Activated CD4-positive, alpha-beta T cell treated with anti-CD3 and anti-CD28 coated beads for 36 hours (primary cell): ENCODE results near the gene XRN2. TPM values are rescaled to one million over a fixed set of nuclear protein-coding genes. Genes with fewer than 3 reads are reported as not detected.
A peak's percentile ranks its signal among the peaks of the same experiment; 100 is the strongest.
"Not testable (repeated sequence)": the region's sequence is repeated elsewhere in the genome, so short reads cannot be mapped to it uniquely, and the experiment has no call there.

Experiments used
- ATAC-seq: fragments of 200-7000 bp; cut with Tn5 transposase; one replicate; pipeline ENCODE4 v1.10.0; 2021; ENCODE audit warnings: mild to moderate bottlenecking, moderate library complexity
- CTCF ChIA-PET: fragments of 350-600 bp; sonication (Branson Sonifier 250); formaldehyde crosslinking; loops from one replicate; lab custom pipeline; 2021; ENCODE audit warnings: antibody characterized with exemption; lab: Charles Lee
- POLR2A ChIA-PET: fragments of 350-600 bp; sonication (Branson Sonifier 250); formaldehyde crosslinking; loops from one replicate; lab custom pipeline; 2021; ENCODE audit warnings: antibody characterized with exemption, inconsistent platforms; lab: Charles Lee
- DNase-seq: peaks from one replicate; pipeline ENCODE4 v3.0.0-alpha.2; 2020
- H3K27ac Mint-ChIP-seq: one replicate; pipeline ENCODE4 v1.8.0; 2021; ENCODE audit warnings: mixed read lengths
- H3K27me3 Mint-ChIP-seq: one replicate; pipeline ENCODE4 v1.8.0; 2021; ENCODE audit warnings: mixed read lengths
- H3K36me3 Mint-ChIP-seq: one replicate; pipeline ENCODE4 v1.8.0; 2021; ENCODE audit warnings: low read depth, mixed read lengths
- H3K4me1 Mint-ChIP-seq: one replicate; pipeline ENCODE4 v1.8.0; 2021; ENCODE audit warnings: mixed read lengths
- H3K4me3 Mint-ChIP-seq: one replicate; pipeline ENCODE4 v1.8.0; 2021; ENCODE audit warnings: mild to moderate bottlenecking, moderate library complexity, mixed read lengths
- H3K9me3 Mint-ChIP-seq: one replicate; pipeline ENCODE4 v1.8.0; 2021; ENCODE audit warnings: low read depth, mixed read lengths
- intact Hi-C, 2 experiments: fragments of 100-400 bp; cut with DNase I in 1 of 2; cut with micrococcal nuclease in 1 of 2; formaldehyde crosslinking; loops; one replicate each; pipeline versions ENCODE4 v1.14.2 to v1.15.1; 2022 to 2024; cut with DNase I, micrococcal nuclease
- total RNA-seq, 2 experiments: library from RNA; stranded (reverse); gene quantifications; one replicate each; pipeline ENCODE4 v1.2.3, GENCODE V29; 2021

XRN2 gene
- total RNA-seq, 2 experiments from 2014 or later: 87.1 to 88.4 TPM

DNA sequence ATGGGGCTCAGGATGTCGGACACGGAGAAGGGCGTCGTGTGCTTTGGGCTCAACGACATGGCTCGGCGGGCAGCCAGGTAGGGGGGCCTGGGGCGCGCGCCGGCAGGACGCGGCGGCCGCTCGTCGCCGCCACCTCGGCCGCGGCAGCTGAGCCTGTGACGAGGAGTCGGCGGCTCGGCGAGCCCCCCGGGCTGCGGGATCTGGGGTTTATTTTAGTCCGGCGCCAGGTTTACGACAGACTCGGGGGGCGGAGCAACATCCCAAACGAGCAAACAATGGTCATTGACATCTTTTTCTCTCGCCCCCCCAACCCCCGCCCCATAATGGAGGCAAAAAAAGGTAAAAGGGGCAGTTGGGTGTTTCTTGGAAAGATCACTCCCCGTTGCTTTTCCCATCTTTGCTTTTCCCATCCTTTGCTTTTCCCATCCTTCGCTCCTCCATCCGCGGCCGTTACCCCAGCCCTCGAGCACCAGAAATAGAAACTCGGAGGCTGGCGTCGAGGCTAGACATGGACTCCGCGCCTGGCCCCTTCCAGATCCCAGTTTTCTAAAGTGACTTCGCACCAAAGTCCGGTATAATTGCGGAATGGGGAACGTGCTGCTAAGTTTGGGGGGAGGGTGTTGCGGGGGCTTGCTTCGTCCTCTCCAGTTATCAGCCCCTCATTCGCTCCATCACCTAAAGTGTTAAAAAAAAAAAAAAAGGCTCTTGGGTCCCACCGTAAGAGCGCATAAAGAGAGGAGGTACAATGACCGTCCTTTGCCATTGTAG is 94.4 kb downstream of the XRN2 start, which contains the start of gene NKX2-4:
Gene NKX2-4, minus strand, starts transcription at position 186 of the 768 bp plus-strand sequence. Its CDS starts 127 bp downstream, at position 59.
- intact Hi-C loops: loop anchor here (1.0 to 10.0 kb wide), 7 partner anchors 110 to 1177 kb away; no protein-coding TSS in a partner anchor

DNA sequence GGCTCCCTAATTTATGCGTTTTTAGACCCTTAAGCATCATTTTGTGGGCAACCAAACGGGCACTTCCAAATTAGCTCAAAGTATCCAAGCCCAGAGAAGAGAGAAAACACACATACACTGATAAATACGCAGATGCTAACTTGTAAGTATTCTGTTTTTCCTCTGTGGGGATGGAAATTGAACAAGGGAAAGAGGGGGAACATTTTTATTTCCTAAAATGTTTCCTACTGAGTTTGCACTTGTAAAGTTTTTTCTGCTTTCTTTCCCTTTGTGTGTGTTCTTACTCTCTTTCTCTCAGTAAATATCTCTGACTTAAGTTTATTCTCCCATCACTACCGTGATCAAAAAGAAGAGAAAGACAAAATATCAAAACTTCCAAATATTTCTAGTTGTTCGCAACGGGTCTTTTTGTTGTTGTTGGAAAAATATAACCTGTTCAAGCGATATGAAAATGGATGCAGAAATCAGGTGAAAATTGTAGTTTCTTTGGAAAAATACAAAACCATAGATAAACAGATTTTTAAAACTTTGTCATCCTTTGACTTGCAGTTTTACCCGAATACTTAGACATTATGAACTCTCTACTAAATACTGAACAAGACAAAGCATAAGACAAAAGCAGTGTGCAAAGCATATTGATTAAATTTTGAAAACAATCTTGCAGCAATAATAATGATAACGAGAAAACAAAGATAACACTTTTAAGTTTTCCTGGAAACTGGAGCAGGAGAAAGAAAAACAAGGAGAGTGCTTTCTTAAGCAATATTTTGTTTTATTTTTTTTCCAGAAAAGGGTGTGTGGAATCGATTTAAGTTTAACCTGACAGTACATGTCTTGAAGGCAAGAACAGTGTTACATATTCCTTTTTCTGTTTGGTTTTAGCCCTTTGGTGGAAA is 95.2 kb downstream of the XRN2 start:
- Mint-ChIP-seq H3K4me1 (peaks cover 9% of the 10 kb centered on the region), H3K9me3 (no peaks in the 10 kb centered on the region), H3K36me3 (no peaks in the 10 kb centered on the region), H3K27ac (no peak overlapping the region), H3K27me3 (peaks cover 58% of the 10 kb centered on the region), H3K4me3 (no peak overlapping the region)
- CTCF ChIA-PET: no interaction called here
- intact Hi-C loops: loop anchor here (2.0 to 10.0 kb wide), 6 partner anchors 109 to 1176 kb away; no protein-coding TSS in a partner anchor
- POLR2A ChIA-PET: no interaction called here
- ATAC-seq (no peak), DNase-seq (no peak)

More for the DNA sequence above, 94.4 kb downstream of the XRN2 start, which contains the start of gene NKX2-4:
- Mint-ChIP-seq H3K4me1 (peaks cover 16% of the 10 kb centered on the region), H3K27ac (no peak within 1 kb of the TSS), H3K4me3 (peak within 1 kb of the TSS; percentile 37), H3K27me3 (peaks cover 61% of the 10 kb centered on the region), H3K9me3 (no peaks in the 10 kb centered on the region), H3K36me3 (no peaks in the 10 kb centered on the region)
- ATAC-seq (no peak), DNase-seq (peak; percentile 8)
- POLR2A ChIA-PET: no interaction called here
- CTCF ChIA-PET: interaction anchor here (1.0 kb wide), 1 partner anchor 162 kb away, joined by 3 read pairs; no protein-coding TSS in a partner anchor

DNA sequence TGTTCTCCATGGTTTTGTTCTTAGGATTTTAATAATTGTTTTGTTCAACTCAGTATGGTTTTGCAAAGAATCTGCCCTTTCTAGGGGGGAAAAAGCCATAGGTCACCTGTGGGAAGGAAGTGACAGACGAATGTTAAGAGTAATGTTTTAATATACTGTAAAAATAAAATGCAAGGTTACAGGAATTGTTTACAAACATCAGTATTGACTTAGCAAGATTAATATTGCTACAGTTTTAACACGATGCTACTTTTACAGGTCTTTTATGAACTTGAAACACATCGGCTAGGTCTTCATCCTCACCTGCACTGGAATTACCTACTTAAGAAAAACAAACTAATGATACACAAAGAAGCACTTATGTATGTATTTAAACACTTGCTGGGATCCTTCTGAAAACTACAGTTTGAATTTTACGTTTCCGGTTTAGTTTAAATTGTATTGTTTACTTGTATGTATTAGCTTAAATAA is 95.9 kb downstream of the XRN2 start:
- DNase-seq: no peak
- POLR2A ChIA-PET: no interaction called here
- no peaks in the 10 kb centered on the region for H3K9me3 Mint-ChIP-seq
- peaks cover 8% of the 10 kb centered on the region for H3K4me1 Mint-ChIP-seq
- peaks cover 55% of the 10 kb centered on the region for H3K27me3 Mint-ChIP-seq
- H3K36me3 Mint-ChIP-seq: no peaks in the 10 kb centered on the region
- CTCF ChIA-PET: no interaction called here
- no peak overlapping the region for H3K4me3 Mint-ChIP-seq
- no peak for ATAC-seq
- intact Hi-C loops: loop anchor here (2.0 to 10.0 kb wide), 6 partner anchors 108 to 1176 kb away; no protein-coding TSS in a partner anchor
- H3K27ac Mint-ChIP-seq: no peak overlapping the region

DNA sequence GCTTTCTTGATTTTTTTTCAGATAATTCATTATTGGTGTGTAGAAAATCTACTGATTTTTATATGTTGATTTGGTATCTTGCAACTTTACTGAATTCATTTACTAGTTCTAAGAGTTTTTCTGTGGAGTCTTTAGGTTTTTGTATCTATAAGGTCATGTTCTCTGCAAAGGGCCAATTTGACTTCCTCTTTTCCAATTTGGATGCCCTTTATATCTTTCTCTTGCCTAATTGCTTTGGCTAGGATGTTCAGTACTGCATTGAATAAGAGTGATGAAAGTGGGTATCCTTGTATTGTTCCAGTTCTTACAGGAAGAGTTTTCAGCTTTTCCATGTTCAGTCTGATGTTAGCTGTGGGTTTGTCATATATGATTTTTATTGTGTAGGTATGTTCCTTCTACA is 108.6 kb downstream of the XRN2 start:
- H3K4me1 Mint-ChIP-seq: peaks cover 2% of the 10 kb centered on the region
- intact Hi-C loops: no loop called here
- no peak overlapping the region for H3K4me3 Mint-ChIP-seq
- H3K27me3 Mint-ChIP-seq: peaks cover 55% of the 10 kb centered on the region
- no peak for ATAC-seq
- DNase-seq: no peak
- peaks cover 10% of the 10 kb centered on the region for H3K9me3 Mint-ChIP-seq
- peaks cover 4% of the 10 kb centered on the region for H3K36me3 Mint-ChIP-seq
- H3K27ac Mint-ChIP-seq: no peak overlapping the region
- ChIA-PET POLR2A (no interaction called here), CTCF (no interaction called here)

DNA sequence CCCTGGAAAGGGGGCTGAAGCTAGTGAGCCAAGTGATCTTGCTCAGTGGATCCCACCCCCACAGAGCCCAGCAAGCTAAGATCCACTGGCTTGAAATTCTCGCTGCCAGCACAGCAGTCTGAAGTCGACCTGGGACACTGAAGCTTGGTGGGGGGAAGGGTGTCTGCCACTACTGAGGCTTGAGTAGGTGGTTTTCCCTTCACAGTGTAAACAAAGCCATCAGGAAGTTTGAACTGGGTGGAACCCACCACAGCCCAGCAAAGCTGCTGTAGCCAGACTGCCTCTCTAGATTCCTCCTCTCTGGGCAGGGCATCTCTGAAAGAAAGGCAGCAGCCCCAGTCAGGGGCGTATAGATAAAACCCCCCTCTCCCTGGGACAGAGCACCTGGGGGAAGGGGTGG is 110.9 kb downstream of the XRN2 start:
- H3K4me1 Mint-ChIP-seq, POLR2A ChIA-PET, H3K36me3 Mint-ChIP-seq, intact Hi-C loops, H3K27ac Mint-ChIP-seq, H3K4me3 Mint-ChIP-seq, ATAC-seq, DNase-seq: not testable (repeated sequence)
- peaks cover 10% of the 10 kb centered on the region for H3K9me3 Mint-ChIP-seq
- CTCF ChIA-PET: interaction anchor here (0.5 to 0.9 kb wide), 4 partner anchors 28 to 306 kb away, joined by 3 to 4 read pairs (median 3); no protein-coding TSS in a partner anchor
- H3K27me3 Mint-ChIP-seq: peaks cover 53% of the 10 kb centered on the region

DNA sequence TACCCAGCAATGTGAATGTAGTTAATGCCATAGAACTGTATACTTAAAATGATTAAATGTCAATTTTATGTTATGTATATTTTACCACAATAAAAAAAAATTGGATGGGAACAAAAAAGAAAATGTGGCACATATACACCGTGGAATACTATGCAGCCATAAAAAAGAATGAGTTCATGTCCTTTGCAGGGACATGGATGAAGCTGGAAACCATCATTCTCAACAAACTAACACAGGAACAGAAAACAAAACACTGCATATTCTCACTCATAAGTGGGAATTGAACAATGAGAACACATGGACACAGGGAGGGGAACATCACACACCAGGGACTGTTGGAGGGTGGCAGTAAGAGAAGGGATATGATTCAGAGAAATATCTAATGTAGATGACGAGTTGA is 116.0 kb downstream of the XRN2 start:
- H3K4me3 Mint-ChIP-seq: not testable (repeated sequence)

DNA sequence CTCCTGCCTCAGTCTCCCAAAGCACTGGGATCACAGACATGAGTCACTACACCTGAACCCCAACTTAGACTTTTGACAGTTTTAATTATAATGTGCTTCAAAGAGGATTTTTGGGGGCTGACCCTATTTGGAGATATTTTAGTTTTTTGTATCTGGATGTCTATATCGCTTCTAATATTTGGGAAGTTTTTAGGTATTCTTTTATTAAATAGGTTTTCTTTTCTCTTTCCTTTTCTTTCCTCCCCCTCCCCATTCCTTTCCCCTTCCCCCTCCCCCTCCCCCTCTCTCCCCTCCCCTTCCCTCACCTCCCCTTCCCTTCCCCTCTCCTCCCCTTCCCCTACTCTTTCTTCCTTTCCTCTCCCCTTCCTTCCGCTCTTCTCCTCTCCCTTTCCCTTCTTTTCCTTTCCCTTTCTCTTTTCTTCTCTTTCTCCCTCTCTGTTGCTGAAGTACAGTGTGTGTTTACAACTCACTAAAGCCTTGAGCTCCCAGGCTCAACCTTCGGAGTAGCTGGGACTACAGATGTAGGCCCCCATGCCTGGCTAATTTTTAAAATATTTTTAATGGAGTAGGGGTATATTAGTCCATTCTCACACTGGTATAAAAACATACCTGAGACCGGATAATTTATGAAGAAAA is 118.6 kb downstream of the XRN2 start:
- no peak overlapping the region for H3K4me3 Mint-ChIP-seq
- DNase-seq (no peak), ATAC-seq (no peak)
- H3K4me1 Mint-ChIP-seq: no peaks in the 10 kb centered on the region
- intact Hi-C loops: no loop called here
- ChIA-PET POLR2A (no interaction called here), CTCF (no interaction called here)
- peaks cover 21% of the 10 kb centered on the region for H3K9me3 Mint-ChIP-seq
- peaks cover 6% of the 10 kb centered on the region for H3K36me3 Mint-ChIP-seq
- H3K27ac Mint-ChIP-seq: no peak overlapping the region
- H3K27me3 Mint-ChIP-seq: peaks cover 10% of the 10 kb centered on the region

More for the DNA sequence above, 116.0 kb downstream of the XRN2 start:
- DNase-seq, H3K4me1 Mint-ChIP-seq, intact Hi-C loops, H3K27ac Mint-ChIP-seq, ATAC-seq, CTCF ChIA-PET, H3K36me3 Mint-ChIP-seq, POLR2A ChIA-PET: not testable (repeated sequence)
- H3K9me3 Mint-ChIP-seq: peaks cover 16% of the 10 kb centered on the region
- H3K27me3 Mint-ChIP-seq: peaks cover 28% of the 10 kb centered on the region

DNA sequence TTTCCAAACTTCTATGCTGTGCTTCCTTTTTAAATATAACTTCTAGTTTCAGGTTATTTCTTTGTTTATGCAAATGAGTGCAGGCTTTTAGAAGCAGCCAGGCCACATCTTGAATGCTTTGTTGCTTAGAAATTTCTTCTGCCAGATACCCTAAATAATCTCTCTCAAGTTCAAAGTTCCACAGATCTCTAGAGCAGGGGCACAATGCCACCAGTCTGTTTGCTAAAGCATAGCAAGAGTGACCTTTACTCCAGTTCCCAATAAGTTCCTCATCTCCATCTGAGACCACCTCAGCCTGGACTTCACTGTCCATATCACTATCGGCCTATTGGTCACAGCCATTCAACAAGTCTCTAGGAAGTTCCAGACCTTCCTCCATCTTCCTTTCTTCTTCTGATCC is 120.6 kb downstream of the XRN2 start:
- H3K27ac Mint-ChIP-seq, H3K36me3 Mint-ChIP-seq, H3K4me3 Mint-ChIP-seq, DNase-seq, intact Hi-C loops, ATAC-seq, POLR2A ChIA-PET, CTCF ChIA-PET, H3K27me3 Mint-ChIP-seq, H3K4me1 Mint-ChIP-seq: not testable (repeated sequence)
- peaks cover 21% of the 10 kb centered on the region for H3K9me3 Mint-ChIP-seq

DNA sequence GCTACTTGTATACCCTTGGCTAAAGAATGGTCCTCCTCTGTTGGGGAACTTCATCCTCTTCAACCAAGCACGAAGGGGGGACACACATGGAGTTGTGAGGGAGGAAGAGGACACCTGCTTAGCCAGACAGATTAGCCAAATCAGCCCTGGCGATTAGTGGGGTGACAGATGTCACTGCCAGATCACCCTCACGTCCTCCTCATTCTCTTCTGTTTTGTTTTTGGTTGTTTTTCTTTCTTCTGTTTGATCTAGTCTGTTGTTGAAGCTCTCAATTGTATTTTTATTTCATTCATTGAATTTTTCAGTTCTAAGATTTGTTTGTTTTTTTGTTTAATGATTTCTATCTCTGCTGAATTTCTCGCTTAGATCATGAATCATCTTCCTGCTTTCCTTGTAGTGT is 121.7 kb downstream of the XRN2 start:
- Mint-ChIP-seq H3K36me3 (peaks cover 2% of the 10 kb centered on the region), H3K4me1 (no peaks in the 10 kb centered on the region), H3K27me3 (peaks cover 13% of the 10 kb centered on the region), H3K9me3 (peaks cover 20% of the 10 kb centered on the region), H3K27ac (no peak overlapping the region), H3K4me3 (no peak overlapping the region)
- ChIA-PET POLR2A (no interaction called here), CTCF (no interaction called here)
- no peak for DNase-seq
- ATAC-seq: no peak
- intact Hi-C loops: no loop called here

DNA sequence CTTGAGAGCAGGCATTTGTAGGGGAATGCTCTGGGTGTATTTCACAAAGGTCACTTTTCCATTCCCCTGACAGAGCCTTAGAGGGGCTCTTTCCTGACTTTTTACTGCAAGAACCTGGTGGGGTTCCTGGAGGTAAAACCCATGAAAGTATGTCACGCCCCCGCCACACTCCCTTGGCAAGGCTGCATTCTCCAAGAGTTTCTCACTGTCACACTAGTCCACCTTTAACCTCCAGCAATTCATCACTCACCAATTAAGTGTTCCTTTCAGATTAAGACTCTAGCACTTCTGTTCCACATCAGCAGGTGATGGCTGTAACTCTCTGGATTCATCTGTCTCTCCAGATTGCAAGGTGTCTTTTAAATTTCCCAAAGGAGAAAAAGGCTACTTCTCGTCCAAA is 126.9 kb downstream of the XRN2 start:
- CTCF ChIA-PET: no interaction called here
- ATAC-seq: no peak

DNA sequence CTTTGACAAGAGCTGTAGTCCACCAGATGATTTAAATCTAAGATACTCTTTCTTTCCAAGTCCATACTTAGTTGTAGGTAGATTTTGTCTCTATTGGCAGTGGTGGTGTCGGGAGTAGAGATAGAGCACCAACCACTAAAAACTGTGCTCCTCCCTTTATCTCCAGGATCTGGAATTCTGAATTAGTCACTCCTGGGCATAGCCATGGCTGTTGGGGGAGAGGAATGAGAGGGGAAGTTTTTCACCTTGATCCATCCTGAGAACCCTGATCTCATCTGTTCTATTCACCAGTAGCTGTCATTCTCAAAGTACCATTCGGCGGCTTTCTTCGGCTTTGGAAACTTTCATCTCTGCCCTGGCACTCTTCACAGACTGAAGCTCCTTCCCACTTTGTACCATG is 129.8 kb downstream of the XRN2 start:
- intact Hi-C loops: no loop called here
- Mint-ChIP-seq H3K9me3 (no peaks in the 10 kb centered on the region), H3K27me3 (peaks cover 37% of the 10 kb centered on the region), H3K36me3 (no peaks in the 10 kb centered on the region), H3K27ac (no peak overlapping the region), H3K4me3 (no peak overlapping the region), H3K4me1 (no peaks in the 10 kb centered on the region)
- ATAC-seq (no peak), DNase-seq (no peak)
- CTCF ChIA-PET: no interaction called here
- POLR2A ChIA-PET: no interaction called here

More for the DNA sequence above, 126.9 kb downstream of the XRN2 start:
- POLR2A ChIA-PET: no interaction called here
- Mint-ChIP-seq H3K4me3 (no peak overlapping the region), H3K27ac (no peak overlapping the region), H3K9me3 (peaks cover 2% of the 10 kb centered on the region), H3K27me3 (peaks cover 25% of the 10 kb centered on the region), H3K4me1 (no peaks in the 10 kb centered on the region), H3K36me3 (no peaks in the 10 kb centered on the region)
- no peak for DNase-seq
- intact Hi-C loops: no loop called here
